GM12865 (cell line): ENCODE measurements around the gene QRFP.

Source experiments
- DNase-seq: peaks from one replicate; pipeline ENCODE4 v3.0.0; 2010; ENCODE audit warnings: low read depth
- H3K4me3 ChIP-seq: 2 replicates; pipeline ENCODE4 v1.5.1; 2011; ENCODE audit warnings: mild to moderate bottlenecking, low read depth, low read length, control low read depth
- CTCF ChIP-seq: IDR thresholded peaks from 2 replicates; pipeline ENCODE4 v1.5.1; 2011; ENCODE audit warnings: low read length, control low read depth, low read depth, inconsistent platforms; ENCODE audit not compliant: insufficient read depth; ENCODE audit errors: missing control alignments

The QRFP gene

GRCh38 chr9:130884111-130884531, 12.5 kb downstream of the QRFP start:
- no peak for DNase-seq
- no peak for TF ChIP-seq CTCF
- H3K4me3 ChIP-seq, result no peak overlapping the region

GRCh38 chr9:130883479-130883878, 13.1 kb downstream of the QRFP start:
- no peak for TF ChIP-seq CTCF
- DNase-seq, result no peak
- H3K4me3 ChIP-seq, result no peak overlapping the region

DNA sequence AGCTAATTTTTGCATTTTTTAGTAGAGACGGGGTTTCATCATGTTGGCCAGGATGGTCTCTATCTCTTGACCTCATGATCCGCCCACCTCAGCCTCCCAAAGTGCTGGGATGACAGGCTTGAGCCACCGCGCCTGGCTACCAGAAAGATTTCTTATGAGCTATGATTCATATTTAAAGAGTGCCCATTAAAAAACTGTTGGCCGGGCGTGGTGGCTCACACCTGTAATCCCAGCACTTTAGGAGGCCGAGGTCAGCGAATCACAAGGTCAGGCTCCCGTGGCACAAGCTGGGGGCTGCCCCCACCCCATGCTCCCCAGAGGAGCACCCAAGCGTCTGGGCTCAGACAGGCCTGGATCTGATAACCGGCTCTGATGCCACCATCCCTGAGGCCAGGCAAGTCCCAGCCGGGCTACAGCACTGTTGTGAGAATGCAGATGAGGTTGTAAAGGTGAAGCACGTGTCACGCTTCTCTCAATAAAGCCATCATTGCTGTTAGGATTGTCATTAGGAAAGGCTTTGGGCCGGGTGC, 13.9 kb downstream of the QRFP start:
- H3K4me3 ChIP-seq, result no peak overlapping the region
- no peak for TF ChIP-seq CTCF
- DNase-seq, result no peak

DNA sequence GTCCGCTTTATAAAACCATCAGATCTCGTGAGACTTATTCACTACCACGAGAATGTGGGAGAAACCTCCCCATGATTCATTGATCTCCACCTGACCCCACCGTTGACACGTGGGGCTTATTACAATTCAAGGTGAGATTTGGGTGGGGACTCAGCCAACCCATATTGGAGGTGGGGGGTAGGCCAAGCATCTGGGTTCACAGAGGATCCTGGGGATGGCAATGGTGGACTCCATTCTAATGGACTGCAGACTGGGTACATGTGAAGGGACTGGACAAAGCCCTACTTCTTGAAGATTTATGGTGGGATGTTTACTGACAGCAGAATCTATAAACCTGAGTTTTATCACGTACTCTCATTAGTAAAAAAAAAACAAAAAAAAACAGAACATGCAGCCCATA, 15.1 kb downstream of the QRFP start:
- TF ChIP-seq CTCF, result no peak

DNA sequence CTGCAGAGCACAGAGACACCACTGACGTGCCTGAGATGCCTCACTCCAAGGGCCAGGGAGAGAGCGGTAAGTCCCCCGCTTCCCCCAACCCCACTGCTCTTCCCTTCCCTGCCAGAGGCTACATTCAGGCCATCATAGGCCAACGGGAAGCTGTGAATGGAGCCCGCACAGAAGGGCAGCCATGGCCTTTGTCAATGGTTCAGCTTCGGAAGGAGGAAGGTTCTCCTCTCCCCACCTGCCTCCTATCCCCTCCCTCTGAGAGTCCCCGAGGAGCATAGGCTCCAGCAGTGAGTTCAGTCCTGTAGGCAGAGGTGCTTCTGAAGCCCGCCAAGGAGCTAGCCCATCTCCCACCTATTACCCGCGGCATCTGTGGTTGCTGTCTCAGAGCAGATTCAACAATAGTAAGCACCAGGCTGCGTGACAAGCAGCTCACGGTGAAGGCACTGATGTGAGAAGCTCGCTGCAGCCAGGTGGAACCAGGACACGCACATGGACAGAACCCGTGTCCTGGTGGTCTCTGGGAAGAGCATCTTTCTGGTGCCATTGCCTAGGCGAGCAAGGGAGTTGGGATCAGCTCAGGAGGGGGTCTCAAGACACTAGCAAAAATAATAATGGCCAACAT, 15.9 kb downstream of the QRFP start:
- DNase-seq, result no peak
- H3K4me3 ChIP-seq, result no peak overlapping the region
- no peak for TF ChIP-seq CTCF

More for the DNA sequence above, 15.1 kb downstream of the QRFP start:
- H3K4me3 ChIP-seq, result no peak overlapping the region
- no peak for DNase-seq

DNA sequence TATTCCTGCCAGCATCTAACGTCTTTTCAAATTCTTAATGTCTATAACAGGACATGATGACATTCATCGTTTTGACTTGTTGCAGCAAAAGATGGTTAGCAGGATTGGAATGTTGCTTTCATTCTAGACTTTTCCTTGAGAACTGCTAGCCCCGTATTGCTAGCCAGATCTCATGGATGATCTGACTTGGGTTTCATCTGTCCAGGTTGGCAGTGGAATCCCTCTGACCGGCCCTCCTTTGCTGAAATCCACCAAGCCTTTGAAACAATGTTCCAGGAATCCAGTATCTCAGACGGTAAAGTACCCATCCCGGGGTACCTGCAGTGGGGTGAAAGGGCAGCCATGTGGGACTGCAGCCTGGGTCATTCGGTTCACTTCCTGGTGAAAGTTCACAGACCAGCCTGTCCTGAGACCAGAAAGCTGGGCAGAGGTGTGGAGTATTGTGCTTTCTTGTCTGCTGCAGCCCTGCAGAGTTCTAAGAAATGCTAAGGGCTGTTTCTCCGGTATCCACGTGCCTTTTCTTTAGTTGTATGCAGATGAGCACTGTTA, 16.7 kb downstream of the QRFP start:
- H3K4me3 ChIP-seq, result no peak overlapping the region
- TF ChIP-seq CTCF, result no peak
- no peak for DNase-seq

DNA sequence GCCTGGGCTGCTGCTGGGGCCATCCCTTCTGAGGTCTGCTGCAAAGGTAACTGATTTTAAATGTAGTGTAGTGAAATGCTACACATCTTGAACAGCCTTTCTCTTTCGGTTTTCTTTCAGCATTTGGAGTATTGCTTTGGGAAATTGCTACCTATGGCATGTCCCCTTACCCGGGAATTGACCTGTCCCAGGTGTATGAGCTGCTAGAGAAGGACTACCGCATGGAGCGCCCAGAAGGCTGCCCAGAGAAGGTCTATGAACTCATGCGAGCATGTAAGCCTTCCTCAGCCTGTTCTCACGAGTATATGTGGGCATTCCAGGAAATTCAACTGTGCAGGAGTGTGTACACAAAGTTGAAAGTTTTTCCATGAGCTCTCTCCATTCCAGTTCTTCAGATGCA, 18.3 kb downstream of the QRFP start:
- no peak overlapping the region for H3K4me3 ChIP-seq
- no peak for TF ChIP-seq CTCF
- DNase-seq, result no peak
